ENCODE results near the gene SETBP1.

SETBP1 gene

DNA sequence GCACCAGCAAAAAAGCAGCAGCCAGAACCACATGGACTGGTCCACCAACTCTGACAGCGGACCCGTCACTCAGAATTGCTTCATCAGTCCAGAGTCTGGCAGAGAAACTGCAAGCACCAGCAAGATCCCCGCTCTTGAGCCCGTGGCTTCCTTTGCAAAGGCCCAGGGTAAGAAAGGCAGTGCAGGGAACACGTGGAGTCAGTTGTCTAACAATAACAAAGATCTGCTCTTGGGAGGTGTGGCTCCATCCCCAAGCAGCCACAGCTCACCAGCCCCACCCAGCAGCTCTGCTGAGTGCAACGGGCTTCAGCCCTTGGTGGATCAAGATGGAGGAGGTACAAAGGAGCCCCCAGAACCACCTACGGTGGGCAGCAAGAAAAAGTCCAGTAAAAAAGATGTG is 269.3 kb downstream of the SETBP1 start:
- H3K36me3 ChIP-seq (ENCODE audit: control insufficient read depth, insufficient read depth, low read length) = no peaks in the 10 kb centered on the region
- no peak for DNase-seq (ENCODE audit: extremely low read depth, insufficient read length)
- no peak overlapping the region for H3K4me3 ChIP-seq (replicated peaks; ENCODE audit: low read depth, low read length)
- peaks cover 1% of the 10 kb centered on the region; the same call in 1 of the 2 replicates for H3K27me3 ChIP-seq (replicated peaks; ENCODE audit: control insufficient read depth, insufficient read depth, low read length)
- TF ChIP-seq, protein P1, sequence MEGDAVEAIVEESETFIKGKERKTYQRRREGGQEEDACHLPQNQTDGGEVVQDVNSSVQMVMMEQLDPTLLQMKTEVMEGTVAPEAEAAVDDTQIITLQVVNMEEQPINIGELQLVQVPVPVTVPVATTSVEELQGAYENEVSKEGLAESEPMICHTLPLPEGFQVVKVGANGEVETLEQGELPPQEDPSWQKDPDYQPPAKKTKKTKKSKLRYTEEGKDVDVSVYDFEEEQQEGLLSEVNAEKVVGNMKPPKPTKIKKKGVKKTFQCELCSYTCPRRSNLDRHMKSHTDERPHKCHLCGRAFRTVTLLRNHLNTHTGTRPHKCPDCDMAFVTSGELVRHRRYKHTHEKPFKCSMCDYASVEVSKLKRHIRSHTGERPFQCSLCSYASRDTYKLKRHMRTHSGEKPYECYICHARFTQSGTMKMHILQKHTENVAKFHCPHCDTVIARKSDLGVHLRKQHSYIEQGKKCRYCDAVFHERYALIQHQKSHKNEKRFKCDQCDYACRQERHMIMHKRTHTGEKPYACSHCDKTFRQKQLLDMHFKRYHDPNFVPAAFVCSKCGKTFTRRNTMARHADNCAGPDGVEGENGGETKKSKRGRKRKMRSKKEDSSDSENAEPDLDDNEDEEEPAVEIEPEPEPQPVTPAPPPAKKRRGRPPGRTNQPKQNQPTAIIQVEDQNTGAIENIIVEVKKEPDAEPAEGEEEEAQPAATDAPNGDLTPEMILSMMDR (IDR thresholded peaks at IDR 0.05; ENCODE audit: insufficient read depth, low read length, poor library complexity, severe bottlenecking) = no peak

DNA sequence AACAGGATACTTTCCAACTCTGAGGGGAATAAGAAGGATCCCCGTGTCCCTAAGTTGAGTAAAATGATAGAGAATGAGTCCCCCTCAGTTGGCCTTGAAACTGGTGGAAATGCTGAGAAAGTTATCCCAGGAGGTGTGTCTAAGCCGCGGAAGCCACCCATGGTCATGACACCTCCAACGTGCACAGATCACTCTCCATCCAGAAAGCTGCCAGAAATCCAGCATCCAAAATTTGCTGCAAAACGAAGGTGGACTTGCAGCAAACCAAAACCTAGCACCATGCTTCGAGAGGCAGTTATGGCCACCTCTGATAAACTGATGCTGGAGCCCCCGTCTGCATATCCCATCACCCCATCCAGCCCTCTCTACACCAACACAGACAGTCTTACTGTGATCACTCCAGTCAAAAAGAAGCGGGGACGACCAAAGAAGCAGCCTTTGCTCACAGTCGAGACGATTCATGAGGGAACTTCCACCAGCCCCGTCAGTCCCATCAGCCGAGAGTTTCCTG is 270.1 kb downstream of the SETBP1 start:
- Histone ChIP-seq H3K36me3 (ENCODE audit: control insufficient read depth, insufficient read depth, low read length) (no peaks in the 10 kb centered on the region), H3K27me3 (replicated peaks; ENCODE audit: control insufficient read depth, insufficient read depth, low read length) (peaks cover 1% of the 10 kb centered on the region; the same call in 1 of the 2 replicates), H3K4me3 (replicated peaks; ENCODE audit: low read depth, low read length) (no peak overlapping the region)
- no peak for DNase-seq (ENCODE audit: extremely low read depth, insufficient read length)
- TF ChIP-seq, protein P1 (IDR thresholded peaks at IDR 0.05; ENCODE audit: insufficient read depth, low read length, poor library complexity, severe bottlenecking) = no peak

DNA sequence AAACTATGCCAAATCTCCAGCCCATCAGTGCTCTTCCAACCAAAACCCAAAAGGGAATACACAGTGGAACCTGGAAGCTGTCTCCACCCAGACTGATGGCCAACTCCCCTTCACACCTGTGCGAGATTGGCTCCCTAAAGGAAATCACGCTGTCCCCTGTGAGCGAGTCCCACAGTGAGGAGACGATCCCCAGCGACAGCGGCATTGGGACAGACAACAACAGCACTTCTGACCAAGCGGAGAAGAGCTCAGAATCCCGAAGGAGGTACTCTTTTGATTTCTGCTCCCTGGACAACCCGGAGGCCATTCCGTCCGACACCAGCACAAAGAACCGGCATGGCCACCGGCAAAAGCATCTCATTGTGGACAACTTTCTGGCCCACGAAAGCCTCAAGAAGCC is 271.1 kb downstream of the SETBP1 start:
- peaks cover 1% of the 10 kb centered on the region; the same call in 1 of the 2 replicates for H3K27me3 ChIP-seq (replicated peaks; ENCODE audit: control insufficient read depth, insufficient read depth, low read length)
- TF ChIP-seq, protein P1 (IDR thresholded peaks at IDR 0.05; ENCODE audit: insufficient read depth, low read length, poor library complexity, severe bottlenecking) = no peak
- no peak overlapping the region for H3K4me3 ChIP-seq (replicated peaks; ENCODE audit: low read depth, low read length)
- no peak for DNase-seq (ENCODE audit: extremely low read depth, insufficient read length)
- no peaks in the 10 kb centered on the region for H3K36me3 ChIP-seq (ENCODE audit: control insufficient read depth, insufficient read depth, low read length)

DNA sequence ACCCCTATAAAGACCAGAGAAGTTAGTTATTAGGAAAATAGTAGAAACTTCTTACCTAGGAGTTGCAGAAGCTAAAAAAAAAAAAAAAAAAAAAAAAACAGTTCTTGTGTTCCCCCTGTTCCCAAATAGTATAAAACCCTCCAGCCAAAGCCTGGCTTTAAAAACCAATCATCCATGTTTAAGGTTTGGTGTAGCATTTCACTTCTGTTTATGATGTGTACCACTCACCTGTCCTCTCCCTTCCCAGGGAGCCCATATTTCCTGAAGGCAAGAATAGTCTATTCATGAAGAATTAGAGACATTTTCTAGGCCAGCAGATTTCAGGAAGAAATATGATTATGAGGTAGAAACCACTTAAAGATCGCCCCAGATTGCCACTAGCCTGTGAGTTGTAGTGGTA is 273.6 kb downstream of the SETBP1 start:
- TF ChIP-seq, protein P1 (IDR thresholded peaks at IDR 0.05; ENCODE audit: insufficient read depth, low read length, poor library complexity, severe bottlenecking) = no peak
- H3K36me3 ChIP-seq (ENCODE audit: control insufficient read depth, insufficient read depth, low read length) = no peaks in the 10 kb centered on the region
- no peak for DNase-seq (ENCODE audit: extremely low read depth, insufficient read length)

DNA sequence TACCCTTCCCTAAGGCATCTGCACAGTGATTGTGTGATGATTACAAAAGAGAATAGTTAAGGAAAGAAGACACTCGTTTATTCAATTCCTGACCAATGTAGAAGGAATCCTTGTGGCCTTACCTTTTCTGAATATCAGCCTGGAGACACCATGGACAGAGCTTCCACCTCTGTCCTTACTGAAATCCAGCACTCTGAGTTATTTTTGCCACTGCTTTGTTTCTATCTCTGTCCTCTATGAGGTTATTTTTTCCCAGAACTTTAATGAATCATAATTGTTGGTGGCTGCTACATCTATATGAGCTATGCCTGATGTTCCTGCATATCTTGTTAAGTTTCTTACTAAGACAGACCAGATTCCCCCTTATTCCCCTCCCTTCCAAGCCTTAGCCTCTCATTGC is 275.1 kb downstream of the SETBP1 start:
- no peaks in the 10 kb centered on the region; the same call in 1 of the 2 replicates for H3K27me3 ChIP-seq (replicated peaks; ENCODE audit: control insufficient read depth, insufficient read depth, low read length)
- H3K4me3 ChIP-seq (replicated peaks; ENCODE audit: low read depth, low read length) = no peak overlapping the region
- no peak for DNase-seq (ENCODE audit: extremely low read depth, insufficient read length)
- no peaks in the 10 kb centered on the region for H3K36me3 ChIP-seq (ENCODE audit: control insufficient read depth, insufficient read depth, low read length)
- TF ChIP-seq, protein P1 (IDR thresholded peaks at IDR 0.05; ENCODE audit: insufficient read depth, low read length, poor library complexity, severe bottlenecking) = no peak

More for the DNA sequence above, 273.6 kb downstream of the SETBP1 start:
- Histone ChIP-seq H3K4me3 (replicated peaks; ENCODE audit: low read depth, low read length) (no peak overlapping the region), H3K27me3 (replicated peaks; ENCODE audit: control insufficient read depth, insufficient read depth, low read length) (peaks cover 1% of the 10 kb centered on the region; the same call in 1 of the 2 replicates)

DNA sequence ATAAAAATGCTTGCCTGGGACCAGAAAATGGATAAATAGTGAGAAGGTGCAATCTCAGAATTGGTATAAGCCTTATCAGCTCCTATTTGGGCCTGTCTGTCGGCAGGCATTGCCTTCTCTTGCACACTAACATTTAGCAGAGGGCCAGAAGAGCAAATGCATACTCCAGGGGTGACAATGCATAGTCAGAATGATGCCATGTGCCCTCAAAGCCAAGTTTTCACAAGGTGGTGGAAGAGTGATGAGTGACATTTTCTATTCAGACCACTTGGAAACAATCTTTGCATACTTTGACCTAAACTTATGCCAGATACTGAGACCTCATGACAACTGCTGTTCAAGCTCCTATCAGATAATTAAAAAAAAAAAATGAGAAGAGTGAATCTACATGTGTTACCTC is 276.3 kb downstream of the SETBP1 start:
- DNase-seq (ENCODE audit: extremely low read depth, insufficient read length) = no peak
- TF ChIP-seq, protein P1 (IDR thresholded peaks at IDR 0.05; ENCODE audit: insufficient read depth, low read length, poor library complexity, severe bottlenecking) = no peak
- no peaks in the 10 kb centered on the region for H3K36me3 ChIP-seq (ENCODE audit: control insufficient read depth, insufficient read depth, low read length)
- H3K4me3 ChIP-seq (replicated peaks; ENCODE audit: low read depth, low read length) = no peak overlapping the region
- H3K27me3 ChIP-seq (replicated peaks; ENCODE audit: control insufficient read depth, insufficient read depth, low read length) = no peaks in the 10 kb centered on the region; the same call in 1 of the 2 replicates
